GM12891 (cell line): Measurements from ENCODE around the gene TMED10.

Experiments used
- PAX5 ChIP-seq: IDR thresholded peaks from 2 replicates; pipeline ENCODE4 v1.6.1; 2011; ENCODE audit warnings: low read length, moderate library complexity, mild to moderate bottlenecking; ENCODE audit not compliant: insufficient read depth, severe bottlenecking
- POLR2A ChIP-seq: IDR thresholded peaks from 2 replicates; pipeline ENCODE4 v1.6.1; 2011; ENCODE audit warnings: low read depth, low read length, control low read depth
- POLR2AphosphoS5 ChIP-seq: IDR thresholded peaks from 2 replicates; pipeline ENCODE4 v1.6.1; 2011; ENCODE audit warnings: low read depth, low read length, control low read depth
- POU2F2 ChIP-seq: IDR thresholded peaks from 2 replicates; pipeline ENCODE4 v1.6.1; 2011; ENCODE audit warnings: low read depth, mild to moderate bottlenecking, control low read depth, low read length, moderate library complexity
- SPI1 ChIP-seq: IDR thresholded peaks from 2 replicates; pipeline ENCODE4 v1.6.1; 2011; ENCODE audit warnings: low read depth, low read length, control low read depth
- TAF1 ChIP-seq: IDR thresholded peaks from 2 replicates; pipeline ENCODE4 v1.6.1; 2011; ENCODE audit warnings: low read depth, low read length, control low read depth

GRCh38 chr14:75170772-75171171 lies 5.6 kb downstream of the TMED10 start:
- no peak for TF ChIP-seq POLR2A
- no peak for TF ChIP-seq SPI1
- no peak for TF ChIP-seq POLR2AphosphoS5
- TF ChIP-seq PAX5 = no peak
- TF ChIP-seq POU2F2 = no peak
- TF ChIP-seq TAF1 = no peak
